ENCODE measurements around the gene ABCA4. TPM values are rescaled to one million over a fixed set of nuclear protein-coding genes. Genes with fewer than 3 reads are reported as not detected.

Gene ABCA4
- total RNA-seq, 1 experiment from 2014 or later: 0.22 TPM

DNA sequence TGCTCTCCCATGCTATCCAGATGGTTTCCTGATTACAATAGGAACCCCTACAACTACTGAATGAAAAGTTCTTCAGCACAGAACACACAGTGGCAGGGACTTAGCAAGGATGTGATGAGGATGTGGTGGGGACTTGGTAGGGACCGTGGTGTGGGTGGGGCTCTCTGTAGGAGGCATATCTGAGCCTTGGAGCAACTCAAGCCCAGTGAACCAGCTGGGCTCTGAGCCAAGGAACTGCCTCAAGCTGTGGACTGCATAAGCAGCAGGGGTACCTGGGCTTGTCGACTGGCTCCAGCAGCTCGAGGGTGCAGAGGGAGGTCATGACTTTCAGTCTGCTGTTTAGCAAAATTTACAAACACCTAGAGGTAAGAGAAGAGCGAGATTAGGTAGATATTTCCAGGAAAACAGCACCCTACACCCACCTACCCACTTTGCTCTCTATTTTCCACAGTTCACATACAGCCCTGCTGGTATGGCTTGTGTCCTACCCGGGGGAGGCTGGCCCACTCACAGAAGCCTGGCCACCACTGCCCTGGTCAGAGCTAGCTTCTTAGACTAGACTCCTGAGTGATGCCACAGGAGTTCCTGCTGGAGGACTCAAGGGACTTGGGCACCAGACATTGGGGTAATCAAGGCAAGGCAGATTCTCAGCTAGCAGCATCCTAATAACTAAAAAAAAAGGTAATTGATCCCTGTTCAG is 125.0 kb downstream of the ABCA4 start:
- no TSS peak for BruUV-seq (replicated peaks)
- DNase-seq (ENCODE audit: low read depth, low spot score): no peak
- intact Hi-C loops (cut with micrococcal nuclease): no loop called here
- Histone ChIP-seq H3K36me3 (ENCODE audit: control insufficient read depth in 1 of 2, insufficient read depth in 2 of 2, low read length in 2 of 2) (no peaks in the 10 kb centered on the region), H3K79me2 (ENCODE audit: insufficient read depth, low read length) (no peaks in the 10 kb centered on the region), H3K9ac (ENCODE audit: low read length) (no peak overlapping the region), H3K9me3 (ENCODE audit: control insufficient read depth in 1 of 2, insufficient read depth in 1 of 2, low read depth in 1 of 2, low read length in 2 of 2) (no peaks in the 10 kb centered on the region), H4K20me1 (ENCODE audit: insufficient read depth) (no peaks in the 10 kb centered on the region), H3K4me3 (replicated peaks in 1 of 2; ENCODE audit: low read depth in 1 of 2, low read length in 2 of 2) (no peak overlapping the region), H3K9me2 (ENCODE audit: insufficient read depth) (no peaks in the 10 kb centered on the region), H3K27me3 (ENCODE audit: insufficient read depth, low read length) (peaks cover 8% of the 10 kb centered on the region; the same call in 1 of the 2 replicates), H3K4me1 (ENCODE audit: control insufficient read depth in 1 of 2, insufficient read depth in 2 of 2, low read length in 2 of 2) (no peaks in the 10 kb centered on the region), H2AFZ (ENCODE audit: low read depth, low read length, poor library complexity, severe bottlenecking) (no peak overlapping the region), H3K27ac (ENCODE audit: low read depth, low read length) (no peak overlapping the region), H3K4me2 (ENCODE audit: low read length) (no peak overlapping the region)
- TF ChIP-seq POLR2AphosphoS5 (IDR thresholded peaks at IDR 0.05; ENCODE audit: low read depth, low read length): no peak
- TF ChIP-seq, protein P1, sequence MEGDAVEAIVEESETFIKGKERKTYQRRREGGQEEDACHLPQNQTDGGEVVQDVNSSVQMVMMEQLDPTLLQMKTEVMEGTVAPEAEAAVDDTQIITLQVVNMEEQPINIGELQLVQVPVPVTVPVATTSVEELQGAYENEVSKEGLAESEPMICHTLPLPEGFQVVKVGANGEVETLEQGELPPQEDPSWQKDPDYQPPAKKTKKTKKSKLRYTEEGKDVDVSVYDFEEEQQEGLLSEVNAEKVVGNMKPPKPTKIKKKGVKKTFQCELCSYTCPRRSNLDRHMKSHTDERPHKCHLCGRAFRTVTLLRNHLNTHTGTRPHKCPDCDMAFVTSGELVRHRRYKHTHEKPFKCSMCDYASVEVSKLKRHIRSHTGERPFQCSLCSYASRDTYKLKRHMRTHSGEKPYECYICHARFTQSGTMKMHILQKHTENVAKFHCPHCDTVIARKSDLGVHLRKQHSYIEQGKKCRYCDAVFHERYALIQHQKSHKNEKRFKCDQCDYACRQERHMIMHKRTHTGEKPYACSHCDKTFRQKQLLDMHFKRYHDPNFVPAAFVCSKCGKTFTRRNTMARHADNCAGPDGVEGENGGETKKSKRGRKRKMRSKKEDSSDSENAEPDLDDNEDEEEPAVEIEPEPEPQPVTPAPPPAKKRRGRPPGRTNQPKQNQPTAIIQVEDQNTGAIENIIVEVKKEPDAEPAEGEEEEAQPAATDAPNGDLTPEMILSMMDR (IDR thresholded peaks at IDR 0.05 in 2 of 3, conservative IDR thresholded peaks at IDR 0.05 in 1 of 3; ENCODE audit: borderline replicate concordance in 1 of 3, insufficient read depth in 1 of 3, low read depth in 2 of 3, low read length in 2 of 3): no peak
- TF ChIP-seq SRF (IDR thresholded peaks at IDR 0.05; ENCODE audit: low read depth): no peak
- no peak for TF ChIP-seq ZFX (IDR thresholded peaks at IDR 0.05)
- TF ChIP-seq, protein P2, sequence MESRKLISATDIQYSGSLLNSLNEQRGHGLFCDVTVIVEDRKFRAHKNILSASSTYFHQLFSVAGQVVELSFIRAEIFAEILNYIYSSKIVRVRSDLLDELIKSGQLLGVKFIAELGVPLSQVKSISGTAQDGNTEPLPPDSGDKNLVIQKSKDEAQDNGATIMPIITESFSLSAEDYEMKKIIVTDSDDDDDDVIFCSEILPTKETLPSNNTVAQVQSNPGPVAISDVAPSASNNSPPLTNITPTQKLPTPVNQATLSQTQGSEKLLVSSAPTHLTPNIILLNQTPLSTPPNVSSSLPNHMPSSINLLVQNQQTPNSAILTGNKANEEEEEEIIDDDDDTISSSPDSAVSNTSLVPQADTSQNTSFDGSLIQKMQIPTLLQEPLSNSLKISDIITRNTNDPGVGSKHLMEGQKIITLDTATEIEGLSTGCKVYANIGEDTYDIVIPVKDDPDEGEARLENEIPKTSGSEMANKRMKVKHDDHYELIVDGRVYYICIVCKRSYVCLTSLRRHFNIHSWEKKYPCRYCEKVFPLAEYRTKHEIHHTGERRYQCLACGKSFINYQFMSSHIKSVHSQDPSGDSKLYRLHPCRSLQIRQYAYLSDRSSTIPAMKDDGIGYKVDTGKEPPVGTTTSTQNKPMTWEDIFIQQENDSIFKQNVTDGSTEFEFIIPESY (IDR thresholded peaks at IDR 0.05; ENCODE audit: extremely low read depth, insufficient replicate concordance, low read length): no peak
- TF ChIP-seq TCF7L2 (IDR thresholded peaks at IDR 0.05; ENCODE audit: borderline replicate concordance, extremely low read depth, insufficient read depth, insufficient read length): no peak
- TF ChIP-seq EZH2 (IDR thresholded peaks at IDR 0.05): no peak
- TF ChIP-seq ELF1 (IDR thresholded peaks at IDR 0.05; ENCODE audit: borderline replicate concordance, low read depth): no peak
- no peak for TF ChIP-seq ZNF274 (IDR thresholded peaks at IDR 0.05; ENCODE audit: low read depth, low read length)
- TF ChIP-seq JUND (IDR thresholded peaks at IDR 0.05): no peak
- TF ChIP-seq, protein P3, sequence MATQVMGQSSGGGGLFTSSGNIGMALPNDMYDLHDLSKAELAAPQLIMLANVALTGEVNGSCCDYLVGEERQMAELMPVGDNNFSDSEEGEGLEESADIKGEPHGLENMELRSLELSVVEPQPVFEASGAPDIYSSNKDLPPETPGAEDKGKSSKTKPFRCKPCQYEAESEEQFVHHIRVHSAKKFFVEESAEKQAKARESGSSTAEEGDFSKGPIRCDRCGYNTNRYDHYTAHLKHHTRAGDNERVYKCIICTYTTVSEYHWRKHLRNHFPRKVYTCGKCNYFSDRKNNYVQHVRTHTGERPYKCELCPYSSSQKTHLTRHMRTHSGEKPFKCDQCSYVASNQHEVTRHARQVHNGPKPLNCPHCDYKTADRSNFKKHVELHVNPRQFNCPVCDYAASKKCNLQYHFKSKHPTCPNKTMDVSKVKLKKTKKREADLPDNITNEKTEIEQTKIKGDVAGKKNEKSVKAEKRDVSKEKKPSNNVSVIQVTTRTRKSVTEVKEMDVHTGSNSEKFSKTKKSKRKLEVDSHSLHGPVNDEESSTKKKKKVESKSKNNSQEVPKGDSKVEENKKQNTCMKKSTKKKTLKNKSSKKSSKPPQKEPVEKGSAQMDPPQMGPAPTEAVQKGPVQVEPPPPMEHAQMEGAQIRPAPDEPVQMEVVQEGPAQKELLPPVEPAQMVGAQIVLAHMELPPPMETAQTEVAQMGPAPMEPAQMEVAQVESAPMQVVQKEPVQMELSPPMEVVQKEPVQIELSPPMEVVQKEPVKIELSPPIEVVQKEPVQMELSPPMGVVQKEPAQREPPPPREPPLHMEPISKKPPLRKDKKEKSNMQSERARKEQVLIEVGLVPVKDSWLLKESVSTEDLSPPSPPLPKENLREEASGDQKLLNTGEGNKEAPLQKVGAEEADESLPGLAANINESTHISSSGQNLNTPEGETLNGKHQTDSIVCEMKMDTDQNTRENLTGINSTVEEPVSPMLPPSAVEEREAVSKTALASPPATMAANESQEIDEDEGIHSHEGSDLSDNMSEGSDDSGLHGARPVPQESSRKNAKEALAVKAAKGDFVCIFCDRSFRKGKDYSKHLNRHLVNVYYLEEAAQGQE (IDR thresholded peaks at IDR 0.05; ENCODE audit: low read depth): no peak
- no peak for TF ChIP-seq RAD21 (IDR thresholded peaks at IDR 0.05; ENCODE audit: low read depth)
- TF ChIP-seq YY1 (IDR thresholded peaks at IDR 0.05; ENCODE audit: extremely low read depth, insufficient replicate concordance, low read depth, low read length): no peak
- TF ChIP-seq, protein P4, sequence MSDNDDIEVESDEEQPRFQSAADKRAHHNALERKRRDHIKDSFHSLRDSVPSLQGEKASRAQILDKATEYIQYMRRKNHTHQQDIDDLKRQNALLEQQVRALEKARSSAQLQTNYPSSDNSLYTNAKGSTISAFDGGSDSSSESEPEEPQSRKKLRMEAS (IDR thresholded peaks at IDR 0.05): no peak
- TF ChIP-seq EGR1 (IDR thresholded peaks at IDR 0.05; ENCODE audit: low read depth): no peak
- TF ChIP-seq CBX3 (IDR thresholded peaks at IDR 0.05; ENCODE audit: low read depth): no peak
- TF ChIP-seq CEBPB (IDR thresholded peaks at IDR 0.05; ENCODE audit: low read depth): no peak
- TF ChIP-seq SP1 (IDR thresholded peaks at IDR 0.05; ENCODE audit: low read depth): no peak
- TF ChIP-seq, protein P5, sequence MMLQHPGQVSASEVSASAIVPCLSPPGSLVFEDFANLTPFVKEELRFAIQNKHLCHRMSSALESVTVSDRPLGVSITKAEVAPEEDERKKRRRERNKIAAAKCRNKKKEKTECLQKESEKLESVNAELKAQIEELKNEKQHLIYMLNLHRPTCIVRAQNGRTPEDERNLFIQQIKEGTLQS (IDR thresholded peaks at IDR 0.05): no peak
- TF ChIP-seq FOSL1 (IDR thresholded peaks at IDR 0.05; ENCODE audit: low read depth): no peak
- ATAC-seq: no peak
- ChIA-PET RAD21 (ENCODE audit: low non-redundant PET in 1 of 2, low total read pairs in 2 of 2, uncharacterized antibody in 2 of 2, unreplicated experiment in 2 of 2) (no interaction called here), POLR2A (no interaction called here), CTCF (no interaction called here)
